Loucy (cell line): ENCODE data around the gene SNX10.

Experiments used
- H2AFZ ChIP-seq: fragments of 200-600 bp; sonication (generic); 2 replicates; pipeline ENCODE4 v1.6.0; 2016; ENCODE audit warnings: antibody characterized with exemption, mild to moderate bottlenecking, low read length, moderate library complexity
- H3F3A ChIP-seq: fragments of 200-600 bp; 2 replicates; pipeline ENCODE4 v1.6.0; 2016; ENCODE audit warnings: antibody characterized with exemption, low read depth, mild to moderate bottlenecking
- H3K27me3 ChIP-seq: fragments of 200-600 bp; sonication (generic); 2 replicates; pipeline ENCODE4 v1.6.1; 2014; ENCODE audit warnings: low read length, mild to moderate bottlenecking; ENCODE audit not compliant: insufficient read depth, poor library complexity, severe bottlenecking
- H3K36me3 ChIP-seq: fragments of 200-600 bp; sonication (generic); 2 replicates; pipeline ENCODE4 v1.6.1; 2016; ENCODE audit warnings: low read length; ENCODE audit not compliant: insufficient read depth
- H3K4me1 ChIP-seq: fragments of 200-600 bp; sonication (generic); 2 replicates; pipeline ENCODE4 v1.5.1; 2014; ENCODE audit warnings: low read length, mild to moderate bottlenecking; ENCODE audit not compliant: insufficient read depth, poor library complexity, severe bottlenecking
- H3K4me2 ChIP-seq: fragments of 200-600 bp; sonication (generic); 2 replicates; pipeline ENCODE4 v1.6.0; 2014; ENCODE audit warnings: antibody characterized with exemption, low read length, low read depth, mild to moderate bottlenecking; ENCODE audit not compliant: poor library complexity, severe bottlenecking
- H3K4me3 ChIP-seq: fragments of 200-600 bp; sonication (generic); 2 replicates; pipeline ENCODE4 v1.5.1; 2014; ENCODE audit warnings: low read length, mild to moderate bottlenecking, mixed read lengths; ENCODE audit not compliant: poor library complexity, severe bottlenecking
- H3K79me2 ChIP-seq: fragments of 200-600 bp; sonication (generic); 2 replicates; pipeline ENCODE4 v1.6.1; 2014; ENCODE audit warnings: low read length; ENCODE audit not compliant: insufficient read depth
- H3K9ac ChIP-seq: fragments of 200-600 bp; sonication (generic); 2 replicates; pipeline ENCODE4 v1.6.0; 2014; ENCODE audit warnings: mild to moderate bottlenecking, low read depth, low read length, moderate library complexity; ENCODE audit not compliant: poor library complexity, severe bottlenecking
- H3K9me2 ChIP-seq: fragments of 200-600 bp; sonication (generic); replicated peaks from 2 replicates; pipeline ENCODE4 v1.6.1; 2016; ENCODE audit warnings: low read depth, low read length, mixed read lengths
- H3K9me3 ChIP-seq: fragments of 200-600 bp; sonication (generic); 2 replicates; pipeline ENCODE4 v1.6.1; 2014; ENCODE audit warnings: mild to moderate bottlenecking, antibody characterized with exemption, low read length, low read depth; ENCODE audit not compliant: insufficient read depth
- H4K20me1 ChIP-seq: fragments of 200-600 bp; sonication (generic); 2 replicates; pipeline ENCODE4 v1.6.0; 2014; ENCODE audit warnings: antibody characterized with exemption, low read length, mild to moderate bottlenecking; ENCODE audit not compliant: insufficient read depth, poor library complexity, severe bottlenecking
- CTCF ChIP-seq: fragments of 200-600 bp; sonication (generic); conservative IDR thresholded peaks from 2 replicates; pipeline ENCODE4 v1.5.1; 2014; ENCODE audit warnings: mild to moderate bottlenecking, antibody characterized with exemption, low read length
- EZH2phosphoT487 ChIP-seq: fragments of 200-600 bp; IDR thresholded peaks from 2 replicates; pipeline ENCODE4 v1.6.1; 2018; ENCODE audit warnings: antibody characterized with exemption, mild to moderate bottlenecking, moderate library complexity, borderline replicate concordance

Gene SNX10

DNA sequence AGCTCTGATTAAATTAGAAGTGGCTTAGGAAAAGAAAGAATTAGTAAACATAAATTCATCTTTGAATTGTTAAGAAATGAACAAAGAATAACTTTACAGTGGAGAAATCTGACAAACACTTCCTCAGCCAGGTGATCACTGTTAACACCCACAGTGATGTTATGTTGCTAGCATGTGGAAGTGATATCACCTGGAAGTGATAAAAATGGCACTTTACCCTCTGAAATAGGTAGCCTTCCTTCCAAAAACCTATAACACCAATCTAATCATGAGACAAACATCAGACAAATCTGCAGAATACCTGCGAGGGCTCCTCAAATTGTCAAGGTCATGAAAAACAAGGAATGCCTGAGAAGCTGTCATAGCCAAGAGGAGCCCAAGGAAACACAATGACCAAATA is 59.5 kb downstream of the SNX10 start:
- H4K20me1 ChIP-seq: no peaks in the 10 kb centered on the region
- no peaks in the 10 kb centered on the region for H3K79me2 ChIP-seq
- H3K4me3 ChIP-seq: no peak overlapping the region
- H3K4me2 ChIP-seq: no peak overlapping the region
- no peaks in the 10 kb centered on the region for H3K4me1 ChIP-seq
- H3K9me2 ChIP-seq: no peaks in the 10 kb centered on the region
- no peaks in the 10 kb centered on the region for H3K27me3 ChIP-seq
- no peak overlapping the region for H3K9ac ChIP-seq
- H3K9me3 ChIP-seq: no peaks in the 10 kb centered on the region
- no peak for TF ChIP-seq CTCF
- no peak overlapping the region for H2AFZ ChIP-seq
- no peaks in the 10 kb centered on the region for H3F3A ChIP-seq
- peaks cover 34% of the 10 kb centered on the region; the same call in 1 of the 2 replicates for H3K36me3 ChIP-seq

DNA sequence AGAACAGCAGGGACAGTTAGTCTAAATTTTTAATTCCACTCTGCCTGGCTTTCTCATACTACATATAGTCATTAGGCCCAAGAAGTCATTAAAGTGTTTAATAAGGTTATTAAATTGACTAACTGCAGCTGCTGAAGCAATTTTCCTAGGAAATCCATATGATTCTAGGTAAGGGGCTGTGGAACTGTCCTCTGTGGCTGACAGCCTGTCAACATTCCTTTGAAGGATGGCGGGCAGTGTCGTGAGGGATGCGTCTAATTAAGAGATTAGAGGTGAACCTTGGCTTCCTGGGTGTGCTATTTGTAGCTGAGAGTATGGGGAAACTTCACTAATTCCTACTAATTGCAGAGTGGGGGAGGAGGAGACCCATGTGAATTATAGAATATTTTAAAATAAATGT is 64.6 kb downstream of the SNX10 start:
- no peak overlapping the region for H3K4me3 ChIP-seq
- no peaks in the 10 kb centered on the region for H3K27me3 ChIP-seq
- H3K36me3 ChIP-seq: peaks cover 5% of the 10 kb centered on the region; the same call in 1 of the 2 replicates
- no peak overlapping the region for H2AFZ ChIP-seq
- H3K4me1 ChIP-seq: no peaks in the 10 kb centered on the region
- no peaks in the 10 kb centered on the region for H3K9me3 ChIP-seq
- no peak overlapping the region for H3K4me2 ChIP-seq
- H4K20me1 ChIP-seq: no peaks in the 10 kb centered on the region
- TF ChIP-seq CTCF: no peak
- TF ChIP-seq EZH2phosphoT487: no peak
- no peak overlapping the region for H3K9ac ChIP-seq
- H3F3A ChIP-seq: no peaks in the 10 kb centered on the region
- no peaks in the 10 kb centered on the region for H3K9me2 ChIP-seq
- no peaks in the 10 kb centered on the region for H3K79me2 ChIP-seq

- no peaks in the 10 kb centered on the region for H3F3A ChIP-seq
- no peaks in the 10 kb centered on the region for H3K27me3 ChIP-seq
- H3K9ac ChIP-seq: no peak overlapping the region
- no peak overlapping the region for H3K4me3 ChIP-seq
- peaks cover 5% of the 10 kb centered on the region; the same call in 1 of the 2 replicates for H3K36me3 ChIP-seq
- TF ChIP-seq EZH2phosphoT487 (no peak), CTCF (no peak)
- H3K4me2 ChIP-seq: no peak overlapping the region
- no peaks in the 10 kb centered on the region for H4K20me1 ChIP-seq
- H3K9me2 ChIP-seq: no peaks in the 10 kb centered on the region
- H3K9me3 ChIP-seq: no peaks in the 10 kb centered on the region
- H3K4me1 ChIP-seq: no peaks in the 10 kb centered on the region
- H3K79me2 ChIP-seq: no peaks in the 10 kb centered on the region
- H2AFZ ChIP-seq: no peak overlapping the region
Measured at GRCh38 chr7:26356929-26357798, 65.5 kb downstream of the SNX10 start.
